ENCODE data around the gene PLEKHM3.

The PLEKHM3 gene

DNA sequence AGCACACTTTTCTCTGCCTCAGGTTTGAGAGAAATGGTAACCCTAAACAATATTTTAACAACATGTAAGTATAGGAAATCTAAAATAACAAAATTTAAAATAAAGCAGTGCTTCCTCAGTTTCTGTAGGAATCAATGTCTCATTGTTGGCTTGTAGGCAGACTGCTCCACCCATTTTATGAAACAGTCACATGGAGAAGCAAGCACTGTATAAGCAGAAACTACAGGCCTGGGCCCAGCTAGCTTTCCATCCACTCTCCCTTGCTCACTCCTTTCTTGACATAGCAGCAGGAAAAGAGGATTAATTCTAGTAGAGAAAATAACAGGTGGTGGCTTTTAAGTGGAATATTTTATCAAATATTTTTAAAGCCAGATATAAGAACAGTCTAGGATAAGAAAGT lies 97.2 kb downstream of the PLEKHM3 start:
- H3K9me3 ChIP-seq (ENCODE audit: control insufficient read depth, low read depth, low read length) = no peaks in the 10 kb centered on the region
- H3K4me3 ChIP-seq (ENCODE audit: low read length) = no peak overlapping the region
- no peaks in the 10 kb centered on the region for H3K36me3 ChIP-seq (ENCODE audit: control insufficient read depth, low read depth, low read length)
- no peaks in the 10 kb centered on the region for H3K27me3 ChIP-seq (ENCODE audit: control insufficient read depth, insufficient read depth, low read length)
- no peak overlapping the region for H3K27ac ChIP-seq (ENCODE audit: low read length)
- H3K4me1 ChIP-seq (ENCODE audit: control insufficient read depth, low read depth, low read length) = peaks cover 2% of the 10 kb centered on the region
- no peak overlapping the region for H3K9ac ChIP-seq (ENCODE audit: low read length)

DNA sequence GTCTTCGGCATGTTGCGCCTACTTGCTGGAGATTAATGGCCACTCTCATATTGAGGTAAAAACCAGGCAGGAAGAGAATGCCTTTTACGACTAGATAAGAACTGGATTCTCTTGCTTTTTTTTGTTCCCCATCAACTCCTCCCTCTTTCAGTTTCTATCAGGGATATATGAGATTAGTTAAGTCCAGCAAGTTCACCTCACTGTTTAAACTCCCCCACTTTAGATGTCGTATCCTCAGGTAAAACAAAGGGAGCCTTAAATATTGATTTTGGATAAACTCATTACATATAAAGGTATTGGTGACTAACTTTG lies 98.4 kb downstream of the PLEKHM3 start:
- Histone ChIP-seq H3K4me1 (ENCODE audit: control insufficient read depth, low read depth, low read length) (no peaks in the 10 kb centered on the region), H3K27me3 (ENCODE audit: control insufficient read depth, insufficient read depth, low read length) (no peaks in the 10 kb centered on the region), H3K4me3 (ENCODE audit: low read length) (no peak overlapping the region), H3K9me3 (ENCODE audit: control insufficient read depth, low read depth, low read length) (no peaks in the 10 kb centered on the region), H3K27ac (ENCODE audit: low read length) (no peak overlapping the region), H3K9ac (ENCODE audit: low read length) (no peak overlapping the region), H3K36me3 (ENCODE audit: control insufficient read depth, low read depth, low read length) (no peaks in the 10 kb centered on the region)

DNA sequence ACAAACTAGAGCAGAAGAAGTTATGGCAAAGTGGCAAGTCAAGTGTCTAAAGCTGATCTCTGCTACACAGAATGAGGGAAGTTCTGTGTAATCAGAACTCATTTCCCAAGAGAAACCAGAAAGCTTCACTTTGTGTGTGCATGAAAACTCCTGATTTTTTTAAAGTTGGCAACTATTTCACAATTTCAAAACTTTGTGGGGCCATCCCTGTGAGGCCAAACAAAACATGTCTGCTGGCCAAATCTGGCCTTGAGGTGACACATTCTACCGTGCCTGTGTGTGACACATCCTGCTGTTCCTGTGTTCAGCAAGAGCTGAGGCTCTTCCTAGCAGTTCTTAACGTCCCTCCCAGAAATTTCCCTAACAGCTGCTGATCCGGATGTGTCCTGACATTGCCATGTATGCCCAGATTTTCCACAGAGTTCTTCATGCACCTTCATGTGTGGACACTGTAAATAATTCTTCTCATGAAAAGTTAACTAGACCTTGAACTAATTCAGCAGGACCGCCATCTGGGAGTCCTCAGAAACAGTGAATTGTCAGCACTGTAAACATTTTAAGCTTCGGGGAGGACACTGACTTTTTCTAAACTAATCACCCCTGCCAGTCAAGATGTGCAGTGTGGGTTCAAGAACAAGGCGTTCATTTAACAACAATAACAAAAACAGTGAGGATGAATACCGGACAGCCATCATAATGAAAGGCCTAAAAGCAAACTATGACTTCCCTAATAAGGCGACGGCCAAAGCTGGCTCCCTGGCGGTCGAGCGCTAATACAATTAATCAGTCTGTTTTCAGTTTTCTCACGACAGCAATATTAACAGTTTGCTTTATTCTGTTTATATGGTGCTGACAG lies 99.0 kb downstream of the PLEKHM3 start:
- H3K9me3 ChIP-seq (ENCODE audit: control insufficient read depth, low read depth, low read length) = no peaks in the 10 kb centered on the region
- H3K4me1 ChIP-seq (ENCODE audit: control insufficient read depth, low read depth, low read length) = no peaks in the 10 kb centered on the region
- no peaks in the 10 kb centered on the region for H3K36me3 ChIP-seq (ENCODE audit: control insufficient read depth, low read depth, low read length)
- no peak overlapping the region for H3K4me3 ChIP-seq (ENCODE audit: low read length)
- no peak overlapping the region for H3K9ac ChIP-seq (ENCODE audit: low read length)
- H3K27me3 ChIP-seq (ENCODE audit: control insufficient read depth, insufficient read depth, low read length) = no peaks in the 10 kb centered on the region
- no peak overlapping the region for H3K27ac ChIP-seq (ENCODE audit: low read length)

DNA sequence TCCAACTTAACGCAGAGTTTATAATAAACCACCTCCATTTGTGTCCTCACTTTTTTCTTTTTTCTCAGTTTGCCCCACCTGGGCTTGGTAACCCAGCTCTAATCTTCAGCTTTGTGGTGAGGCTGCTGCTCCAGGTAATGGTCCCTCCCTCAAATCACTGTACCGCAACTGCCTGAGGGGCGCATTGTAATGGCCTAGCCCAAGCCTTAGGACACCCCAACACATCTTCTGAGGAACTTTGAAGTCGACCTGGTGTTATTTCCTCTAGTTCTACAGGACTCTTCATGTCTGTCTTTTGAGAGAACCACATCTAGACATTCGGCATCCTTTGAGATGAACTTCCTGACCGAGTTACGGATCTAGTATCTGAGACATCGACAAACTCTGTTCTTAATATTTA lies 99.7 kb downstream of the PLEKHM3 start:
- Histone ChIP-seq H3K9me3 (ENCODE audit: control insufficient read depth, low read depth, low read length) (no peaks in the 10 kb centered on the region), H3K9ac (ENCODE audit: low read length) (no peak overlapping the region), H3K36me3 (ENCODE audit: control insufficient read depth, low read depth, low read length) (no peaks in the 10 kb centered on the region), H3K27ac (ENCODE audit: low read length) (no peak overlapping the region), H3K27me3 (ENCODE audit: control insufficient read depth, insufficient read depth, low read length) (no peaks in the 10 kb centered on the region), H3K4me3 (ENCODE audit: low read length) (no peak overlapping the region), H3K4me1 (ENCODE audit: control insufficient read depth, low read depth, low read length) (no peaks in the 10 kb centered on the region)

DNA sequence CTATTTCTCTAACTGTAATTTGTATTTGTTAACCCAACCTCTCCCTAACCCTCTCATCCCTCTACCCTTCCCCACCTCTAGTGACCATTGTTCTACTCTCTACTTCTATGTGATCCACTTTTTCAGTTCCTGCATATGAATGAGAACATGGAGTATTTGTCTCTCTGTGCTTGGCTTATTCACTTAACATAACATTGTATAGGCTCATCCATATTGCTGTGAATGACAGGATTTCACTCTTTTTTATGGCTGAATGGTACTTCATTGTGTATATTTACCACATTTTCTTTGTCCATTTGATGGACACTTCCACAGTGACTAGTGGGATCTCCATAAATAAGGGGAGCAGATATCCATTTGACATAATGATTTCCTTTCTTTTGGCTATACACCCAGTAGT lies 103.7 kb downstream of the PLEKHM3 start:
- H3K9me3 ChIP-seq (ENCODE audit: control insufficient read depth, low read depth, low read length) = no peaks in the 10 kb centered on the region
- no peak overlapping the region for H3K9ac ChIP-seq (ENCODE audit: low read length)
- H3K27ac ChIP-seq (ENCODE audit: low read length) = no peak overlapping the region

DNA sequence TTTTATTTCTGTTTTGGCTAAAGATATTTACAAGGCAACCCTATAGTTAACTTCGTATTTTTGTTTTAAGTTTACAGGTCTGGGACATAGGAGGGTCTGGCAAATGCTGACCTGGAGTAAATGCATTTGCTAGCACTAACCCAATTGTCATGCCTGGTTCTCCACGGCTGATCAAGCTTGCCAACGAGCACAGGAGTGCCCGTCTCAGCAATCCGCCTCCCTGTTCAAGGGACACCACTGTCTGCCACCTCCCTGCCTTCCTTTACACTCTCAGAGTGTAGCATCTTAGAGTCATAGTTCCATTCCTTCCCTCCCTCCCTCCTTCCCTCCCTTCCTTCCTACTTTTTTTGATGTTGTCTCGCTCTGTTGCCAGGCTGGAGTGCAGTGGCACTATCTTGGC lies 104.6 kb downstream of the PLEKHM3 start:
- H3K9ac ChIP-seq (ENCODE audit: low read length) = no peak overlapping the region
- no peaks in the 10 kb centered on the region for H3K9me3 ChIP-seq (ENCODE audit: control insufficient read depth, low read depth, low read length)
- no peak overlapping the region for H3K27ac ChIP-seq (ENCODE audit: low read length)
- H3K4me1 ChIP-seq (ENCODE audit: control insufficient read depth, low read depth, low read length) = no peaks in the 10 kb centered on the region
- no peaks in the 10 kb centered on the region for H3K27me3 ChIP-seq (ENCODE audit: control insufficient read depth, insufficient read depth, low read length)
- no peak overlapping the region for H3K4me3 ChIP-seq (ENCODE audit: low read length)
- no peaks in the 10 kb centered on the region for H3K36me3 ChIP-seq (ENCODE audit: control insufficient read depth, low read depth, low read length)

More for the DNA sequence above, 103.7 kb downstream of the PLEKHM3 start:
- Histone ChIP-seq H3K4me1 (ENCODE audit: control insufficient read depth, low read depth, low read length) (no peaks in the 10 kb centered on the region), H3K36me3 (ENCODE audit: control insufficient read depth, low read depth, low read length) (no peaks in the 10 kb centered on the region), H3K4me3 (ENCODE audit: low read length) (no peak overlapping the region), H3K27me3 (ENCODE audit: control insufficient read depth, insufficient read depth, low read length) (no peaks in the 10 kb centered on the region)

DNA sequence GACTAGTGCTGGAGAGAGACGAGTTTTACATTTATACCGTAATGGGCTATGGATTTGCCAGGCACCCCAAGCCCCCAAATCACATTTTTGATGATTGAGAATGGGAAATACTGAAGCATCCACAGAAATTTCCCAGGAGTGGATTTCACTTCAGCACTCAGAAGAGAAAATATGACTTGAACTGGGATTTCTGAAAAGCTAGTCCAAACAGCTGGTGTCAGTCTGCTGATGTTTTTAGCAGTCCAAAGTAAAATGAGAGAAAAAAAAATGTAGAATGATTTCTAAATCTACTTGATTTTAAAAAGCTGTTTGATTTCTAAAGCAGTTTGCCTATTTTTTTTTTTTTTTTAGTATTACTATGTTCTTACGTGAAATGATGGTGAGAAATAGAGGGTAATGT lies 105.0 kb downstream of the PLEKHM3 start:
- Histone ChIP-seq H3K9ac (ENCODE audit: low read length) (no peak overlapping the region), H3K27ac (ENCODE audit: low read length) (no peak overlapping the region), H3K36me3 (ENCODE audit: control insufficient read depth, low read depth, low read length) (no peaks in the 10 kb centered on the region), H3K4me1 (ENCODE audit: control insufficient read depth, low read depth, low read length) (no peaks in the 10 kb centered on the region), H3K27me3 (ENCODE audit: control insufficient read depth, insufficient read depth, low read length) (no peaks in the 10 kb centered on the region), H3K9me3 (ENCODE audit: control insufficient read depth, low read depth, low read length) (no peaks in the 10 kb centered on the region), H3K4me3 (ENCODE audit: low read length) (no peak overlapping the region)

DNA sequence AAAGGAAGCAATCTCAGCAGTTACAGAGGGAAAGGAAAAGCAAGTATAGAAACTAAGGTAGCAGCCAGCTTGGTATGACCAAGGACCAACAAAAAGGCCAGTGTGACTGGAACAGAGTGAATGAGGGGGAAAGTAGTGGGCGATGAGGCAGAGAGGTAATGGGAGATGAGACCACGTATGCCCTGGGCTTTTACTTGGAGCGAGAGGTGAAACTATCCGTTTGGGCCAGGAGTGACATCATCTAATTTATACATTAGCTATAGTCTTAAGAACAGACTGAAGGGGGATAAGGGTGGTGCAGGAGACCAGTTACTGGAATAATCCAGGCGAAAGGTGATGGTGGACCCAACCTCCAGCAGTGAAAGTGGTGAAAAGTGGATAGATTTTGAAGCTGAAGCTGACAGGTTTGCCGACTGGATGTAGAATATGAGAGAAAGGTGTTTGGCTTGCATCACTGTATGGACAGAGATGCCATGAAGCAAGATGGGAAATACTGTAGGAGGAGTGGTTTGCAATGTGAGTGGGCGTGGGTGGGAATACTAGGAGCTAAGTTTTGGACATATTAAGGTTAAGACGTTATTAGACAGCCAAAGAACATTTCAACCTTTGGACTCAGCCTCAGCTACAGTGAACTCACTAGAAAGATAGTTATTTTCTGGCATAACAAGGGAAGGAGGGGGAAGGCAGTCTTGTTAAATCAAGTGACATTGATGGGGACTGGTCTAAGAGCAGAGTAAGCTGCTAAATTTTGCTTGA lies 106.0 kb downstream of the PLEKHM3 start:
- Histone ChIP-seq H3K27ac (ENCODE audit: low read length) (no peak overlapping the region), H3K27me3 (ENCODE audit: control insufficient read depth, insufficient read depth, low read length) (no peaks in the 10 kb centered on the region), H3K4me1 (ENCODE audit: control insufficient read depth, low read depth, low read length) (no peaks in the 10 kb centered on the region)

DNA sequence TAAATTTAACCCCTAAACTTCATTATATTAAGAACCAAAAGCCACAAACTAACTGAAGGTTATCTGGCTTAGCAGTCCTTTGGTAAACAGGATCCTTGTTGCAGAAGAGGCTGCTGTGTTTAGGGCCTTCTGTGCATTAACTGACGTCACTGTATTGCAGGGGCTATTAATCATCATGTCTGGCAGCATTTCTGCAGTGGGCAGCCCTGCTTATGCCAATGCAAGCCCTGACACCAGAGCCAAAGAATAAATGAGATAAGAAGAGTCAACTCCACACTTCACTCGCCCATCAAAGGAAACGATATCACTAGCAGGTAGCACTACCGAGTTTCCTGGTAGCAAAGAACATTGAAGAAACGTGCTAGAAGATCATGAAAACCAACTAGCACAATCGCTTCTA lies 110.6 kb downstream of the PLEKHM3 start:
- H3K4me1 ChIP-seq (ENCODE audit: control insufficient read depth, low read depth, low read length) = no peaks in the 10 kb centered on the region
- H3K27me3 ChIP-seq (ENCODE audit: control insufficient read depth, insufficient read depth, low read length) = no peaks in the 10 kb centered on the region
- no peaks in the 10 kb centered on the region for H3K36me3 ChIP-seq (ENCODE audit: control insufficient read depth, low read depth, low read length)
- H3K9ac ChIP-seq (ENCODE audit: low read length) = no peak overlapping the region
- no peak overlapping the region for H3K27ac ChIP-seq (ENCODE audit: low read length)
- no peaks in the 10 kb centered on the region for H3K9me3 ChIP-seq (ENCODE audit: control insufficient read depth, low read depth, low read length)
- H3K4me3 ChIP-seq (ENCODE audit: low read length) = no peak overlapping the region

More for the DNA sequence above, 106.0 kb downstream of the PLEKHM3 start:
- no peak overlapping the region for H3K9ac ChIP-seq (ENCODE audit: low read length)
- H3K9me3 ChIP-seq (ENCODE audit: control insufficient read depth, low read depth, low read length) = no peaks in the 10 kb centered on the region
- H3K36me3 ChIP-seq (ENCODE audit: control insufficient read depth, low read depth, low read length) = no peaks in the 10 kb centered on the region
- H3K4me3 ChIP-seq (ENCODE audit: low read length) = no peak overlapping the region

DNA sequence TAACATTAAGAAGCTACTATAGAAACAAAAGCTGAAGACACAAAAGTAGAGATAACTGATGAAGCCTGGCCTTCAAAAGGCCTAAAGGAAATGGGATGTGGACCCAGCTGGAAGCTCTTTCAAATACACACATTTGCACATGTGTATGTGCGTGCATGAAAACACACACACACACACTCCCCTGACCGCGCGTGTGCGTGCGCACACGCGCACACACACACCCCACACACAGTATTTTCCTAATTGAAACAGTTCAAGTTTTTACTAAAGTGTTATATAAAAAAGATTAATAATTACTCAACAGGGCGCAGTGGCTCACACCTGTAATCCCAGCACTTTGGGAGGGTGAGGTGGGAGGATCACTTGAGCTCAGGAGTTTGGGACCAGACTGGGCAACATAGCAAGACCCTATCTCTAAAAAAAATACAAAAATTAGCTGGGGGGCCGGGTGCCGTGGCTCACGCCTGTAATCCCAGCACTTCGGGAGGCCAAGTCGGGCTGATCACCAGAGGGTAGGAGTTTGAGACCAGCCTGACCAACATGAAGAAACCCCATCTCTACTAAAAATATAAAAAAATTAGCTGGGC lies 111.5 kb downstream of the PLEKHM3 start:
- H3K4me1 ChIP-seq (ENCODE audit: control insufficient read depth, low read depth, low read length) = no peaks in the 10 kb centered on the region
- H3K27ac ChIP-seq (ENCODE audit: low read length) = no peak overlapping the region
- H3K36me3 ChIP-seq (ENCODE audit: control insufficient read depth, low read depth, low read length) = no peaks in the 10 kb centered on the region
- H3K9ac ChIP-seq (ENCODE audit: low read length) = no peak overlapping the region
- no peaks in the 10 kb centered on the region for H3K9me3 ChIP-seq (ENCODE audit: control insufficient read depth, low read depth, low read length)
- H3K4me3 ChIP-seq (ENCODE audit: low read length) = no peak overlapping the region
- no peaks in the 10 kb centered on the region for H3K27me3 ChIP-seq (ENCODE audit: control insufficient read depth, insufficient read depth, low read length)

DNA sequence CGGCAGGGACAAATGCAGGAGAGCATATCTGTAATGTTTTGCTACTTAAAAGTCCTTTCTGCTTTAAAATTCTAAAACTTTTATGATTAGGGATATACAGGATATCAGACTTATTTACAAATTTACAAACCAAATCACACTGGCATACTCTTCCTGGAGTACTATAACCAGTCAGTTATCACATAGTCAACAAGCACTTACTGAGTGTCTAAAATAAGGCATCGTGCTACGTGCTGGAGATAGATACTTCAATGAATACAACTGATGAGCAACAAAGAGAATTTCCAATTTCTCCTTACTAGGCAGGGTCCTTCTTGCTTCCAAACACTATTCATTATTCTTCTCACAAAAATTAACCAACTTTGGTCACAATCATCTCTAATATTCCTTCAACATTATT lies 113.5 kb downstream of the PLEKHM3 start:
- Histone ChIP-seq H3K36me3 (ENCODE audit: control insufficient read depth, low read depth, low read length) (no peaks in the 10 kb centered on the region), H3K9ac (ENCODE audit: low read length) (no peak overlapping the region), H3K27me3 (ENCODE audit: control insufficient read depth, insufficient read depth, low read length) (no peaks in the 10 kb centered on the region), H3K4me1 (ENCODE audit: control insufficient read depth, low read depth, low read length) (no peaks in the 10 kb centered on the region), H3K9me3 (ENCODE audit: control insufficient read depth, low read depth, low read length) (no peaks in the 10 kb centered on the region), H3K27ac (ENCODE audit: low read length) (no peak overlapping the region), H3K4me3 (ENCODE audit: low read length) (no peak overlapping the region)
